Measurements from ENCODE around the gene USP53.
"Not testable (repeated sequence)": the region's sequence is repeated elsewhere in the genome, so short reads cannot be mapped to it uniquely, and the experiment has no call there.

USP53 gene

GRCh38 chr4:119315036-119315435, 102.5 kb downstream of the USP53 start:
- no peak for DNase-seq

GRCh38 chr4:119317990-119318389, 105.5 kb downstream of the USP53 start:
- DNase-seq = no peak

- DNase-seq = no peak
Measured at GRCh38 chr4:119321921-119322687, 109.6 kb downstream of the USP53 start, which contains the start of gene FABP2. TSS of gene FABP2 (minus strand) at chr4:119322138. CDS start at chr4:119322102, 36 bp downstream.

- DNase-seq = no peak
Measured at GRCh38 chr4:119328695-119329094, 116.2 kb downstream of the USP53 start.

GRCh38 chr4:119329835-119330620, 117.5 kb downstream of the USP53 start:
- DNase-seq = no peak

- not testable (repeated sequence) for DNase-seq
Measured at GRCh38 chr4:119336332-119336979, 123.9 kb downstream of the USP53 start.

GRCh38 chr4:119337010-119337409, 124.5 kb downstream of the USP53 start:
- DNase-seq = no peak

GRCh38 chr4:119339895-119340294, 127.4 kb downstream of the USP53 start:
- DNase-seq = not testable (repeated sequence)

GRCh38 chr4:119343293-119343692, 130.8 kb downstream of the USP53 start:
- DNase-seq = not testable (repeated sequence)
